Effector CD4-positive, alpha-beta T cell (primary cell): ENCODE results near the gene RRAGC.
"Not testable (repeated sequence)": the region's sequence is repeated elsewhere in the genome, so short reads cannot be mapped to it uniquely, and the experiment has no call there.

Experiments
- DNase-seq: peaks from one replicate; pipeline ENCODE4 v3.0.0-alpha.2; 2020

RRAGC gene

DNA sequence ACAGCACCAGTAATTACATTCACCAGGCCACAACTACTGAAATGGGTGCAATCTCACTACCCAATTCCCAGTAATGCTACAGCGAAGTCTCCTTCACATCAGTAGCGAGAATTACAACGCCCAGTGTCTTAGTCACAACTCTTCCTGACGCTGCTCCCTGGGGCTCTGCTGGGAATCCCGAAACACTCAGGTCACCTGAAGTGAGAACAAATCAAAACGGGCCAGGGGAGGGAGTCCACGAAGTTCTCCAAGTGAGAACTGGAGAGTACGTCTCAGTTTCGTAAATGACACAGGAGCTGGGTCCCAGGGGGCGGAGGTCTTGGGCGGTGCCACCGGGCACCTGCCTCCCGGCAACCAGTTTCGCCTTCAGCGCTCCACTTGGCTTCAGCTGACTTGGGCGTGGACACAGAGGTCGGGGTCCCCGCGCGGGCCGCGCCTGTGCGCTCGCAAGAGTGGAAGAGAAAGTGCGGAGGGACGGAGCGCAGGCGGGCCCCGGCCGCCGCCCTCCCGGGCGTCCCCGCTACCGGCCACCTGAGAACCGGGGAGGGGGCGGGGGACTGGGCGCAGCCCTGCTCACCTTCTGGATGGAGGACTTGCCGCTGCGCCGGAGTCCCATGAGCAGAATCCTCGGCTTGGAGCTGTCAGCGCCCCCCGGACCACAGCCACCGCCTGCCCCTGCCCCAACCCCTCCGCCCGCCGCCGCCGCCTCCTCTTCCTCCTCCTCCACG lies 575 bp downstream of the RRAGC start:
- peak; percentile 29 for DNase-seq

DNA sequence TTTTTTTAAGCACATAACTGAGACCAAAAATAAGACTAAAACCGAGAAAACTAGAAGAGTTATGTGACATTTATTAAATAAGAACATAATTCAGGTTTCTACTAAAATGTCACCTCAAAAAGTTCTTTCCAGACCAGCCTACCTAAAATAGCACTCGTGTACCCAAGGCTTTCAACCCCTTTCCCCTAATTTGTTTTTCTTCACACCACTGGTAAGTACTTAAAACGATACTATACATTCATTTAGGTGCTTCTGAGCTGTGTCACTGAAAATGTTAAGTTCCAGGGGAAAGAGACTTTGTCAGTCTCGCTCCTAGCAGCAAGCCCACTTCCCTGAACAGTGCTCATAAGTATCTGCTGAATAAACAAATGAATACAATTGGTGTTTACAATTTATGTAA lies 6.8 kb downstream of the RRAGC start:
- no peak for DNase-seq

- DNase-seq, result no peak
Observed at GRCh38 chr1:38848071-38848470, 11.5 kb downstream of the RRAGC start.

- DNase-seq, result no peak
Observed at GRCh38 chr1:38846210-38846609, 13.4 kb downstream of the RRAGC start.

DNA sequence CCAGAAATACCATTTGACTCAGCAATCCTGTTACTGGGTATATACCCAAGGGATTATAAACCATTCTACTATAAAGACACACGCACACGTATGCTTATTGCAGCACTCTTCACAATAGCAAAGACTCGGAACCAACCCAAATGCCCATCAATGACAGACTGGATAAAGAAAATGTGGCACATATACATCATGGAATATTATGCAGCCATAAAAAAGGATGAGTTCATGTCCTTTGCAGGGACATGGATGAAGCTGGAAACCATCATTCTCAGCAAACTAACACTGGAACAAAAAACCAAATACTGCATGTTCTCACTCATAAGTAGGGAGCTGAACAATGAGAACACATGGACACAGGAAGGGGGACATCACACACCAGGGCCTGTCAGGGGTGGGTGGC lies 14.5 kb downstream of the RRAGC start:
- DNase-seq, result not testable (repeated sequence)

DNA sequence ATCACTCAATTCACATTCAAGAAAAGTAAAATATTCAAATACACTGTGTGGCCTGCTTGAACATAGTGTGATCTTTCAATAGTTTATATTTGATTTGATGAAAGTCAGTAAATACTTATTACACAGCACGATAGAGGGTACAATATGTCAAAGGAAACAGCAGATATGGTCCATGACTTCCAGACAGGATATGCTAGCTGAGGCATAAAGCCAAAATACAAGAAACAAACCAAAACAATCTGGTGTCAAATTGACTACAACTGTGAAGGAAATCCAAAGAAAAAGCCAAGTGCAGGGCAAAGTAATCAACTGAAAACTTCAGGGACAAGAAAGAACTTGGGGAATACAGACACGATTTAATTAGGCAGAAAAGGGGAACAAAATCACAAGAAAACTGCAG lies 19.3 kb downstream of the RRAGC start:
- no peak for DNase-seq

GRCh38 chr1:38839363-38839762 lies 20.2 kb downstream of the RRAGC start:
- no peak for DNase-seq

- DNase-seq, result not testable (repeated sequence)
Observed at GRCh38 chr1:38836316-38836715, 23.3 kb downstream of the RRAGC start.

GRCh38 chr1:38834937-38835827 lies 24.4 kb downstream of the RRAGC start:
- DNase-seq, result peak; percentile 47

DNA sequence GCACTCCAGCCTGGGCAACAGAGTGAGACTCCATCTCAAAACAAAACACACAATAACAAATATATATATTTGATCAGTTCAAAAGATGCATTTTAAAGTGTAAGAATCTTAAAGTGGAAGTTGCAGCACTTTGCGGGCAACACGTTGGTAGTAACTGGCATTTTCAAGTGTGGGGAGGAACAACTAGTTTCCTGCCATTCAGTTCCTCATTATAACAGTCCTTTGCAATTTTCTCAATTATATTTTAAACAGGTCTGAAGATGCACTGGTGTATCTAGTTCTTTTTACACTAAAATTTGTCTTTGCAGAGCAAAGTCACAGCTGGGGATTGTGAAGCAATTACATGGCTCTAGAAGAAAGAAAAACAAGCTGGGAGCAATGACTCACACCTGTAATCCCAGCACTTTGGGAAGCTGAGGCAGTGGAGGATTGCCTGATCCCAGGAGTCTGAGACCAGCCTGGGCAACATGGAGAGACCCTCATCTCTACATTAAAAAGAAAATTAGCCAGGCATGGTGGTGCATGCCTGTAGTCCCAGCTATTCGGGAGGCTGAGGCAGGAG lies 25.3 kb downstream of the RRAGC start:
- no peak for DNase-seq

- DNase-seq, result no peak
Observed at GRCh38 chr1:38833146-38833545, 26.4 kb downstream of the RRAGC start.

- DNase-seq, result no peak
Observed at GRCh38 chr1:38832370-38832734, 27.2 kb downstream of the RRAGC start.

DNA sequence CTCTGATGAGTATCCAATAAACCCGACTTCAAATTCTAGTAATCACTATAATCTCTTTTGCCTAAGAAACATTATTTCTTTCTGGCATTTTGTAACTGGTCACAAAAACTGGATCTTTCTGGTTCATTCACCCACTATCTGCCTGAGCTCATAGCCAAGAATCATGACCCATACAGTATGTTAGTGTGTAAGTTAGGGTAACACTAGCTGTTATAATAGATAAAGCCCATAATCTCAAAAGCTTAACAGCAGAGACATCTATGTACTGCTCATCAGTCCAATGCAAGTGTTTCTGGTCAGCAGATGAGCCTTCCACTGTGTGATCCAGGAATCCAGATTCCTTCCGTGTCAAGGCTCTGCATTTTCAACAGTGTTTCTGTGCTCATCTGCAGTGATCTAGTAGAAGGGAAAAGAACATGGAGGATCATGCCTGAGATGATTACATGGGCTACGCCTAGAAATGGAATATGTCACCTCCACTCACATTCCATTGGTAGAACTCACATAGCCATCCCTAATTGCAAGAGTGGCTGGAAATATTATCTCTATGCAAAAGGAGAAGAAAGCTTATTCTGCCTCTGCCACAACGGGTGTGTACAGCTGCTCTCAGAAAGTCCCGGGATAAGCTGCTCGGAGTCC lies 27.7 kb downstream of the RRAGC start:
- no peak for DNase-seq

DNA sequence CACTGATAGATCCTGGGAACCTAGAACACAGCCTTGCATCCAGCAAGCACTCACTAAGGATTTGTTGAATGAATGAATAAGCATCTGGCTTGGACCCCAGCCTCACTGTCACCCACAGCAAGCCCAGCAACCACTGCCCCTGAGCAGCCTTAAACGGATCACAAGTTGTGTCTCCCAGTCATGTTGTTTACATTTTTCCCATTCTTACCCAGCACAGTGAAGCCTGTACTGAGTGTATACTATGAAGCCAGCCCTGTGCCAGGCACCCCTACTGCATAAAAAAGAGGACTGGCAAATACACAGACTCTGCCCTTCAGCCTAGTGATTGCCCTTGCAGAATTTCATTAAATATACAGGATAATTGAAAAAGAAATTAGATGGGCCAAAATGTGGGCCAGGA lies 30.2 kb downstream of the RRAGC start:
- no peak for DNase-seq

DNA sequence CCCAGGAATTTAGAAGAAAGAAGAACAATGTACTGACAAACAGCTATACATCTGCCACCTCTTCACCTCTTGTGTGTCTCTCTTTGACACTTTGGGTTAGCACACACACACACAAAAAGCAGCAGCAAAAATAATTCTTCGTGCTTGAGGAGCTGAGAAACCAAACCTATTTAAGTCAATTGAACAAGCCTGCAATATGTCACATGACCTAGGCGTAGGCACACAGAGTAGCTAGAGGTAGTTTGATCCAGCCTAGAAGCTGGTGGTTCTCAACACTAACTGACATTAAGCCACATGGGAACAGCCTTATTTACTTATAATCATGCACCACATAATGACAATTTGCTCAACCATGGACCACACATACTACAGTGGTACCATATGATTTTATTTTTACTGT lies 32.3 kb downstream of the RRAGC start:
- DNase-seq, result no peak

GRCh38 chr1:38826886-38827285 lies 32.7 kb downstream of the RRAGC start:
- no peak for DNase-seq

- DNase-seq, result no peak
Observed at GRCh38 chr1:38826262-38826661, 33.3 kb downstream of the RRAGC start.

- DNase-seq, result no peak
Observed at GRCh38 chr1:38820860-38821259, 38.7 kb downstream of the RRAGC start.

GRCh38 chr1:38819516-38819915 lies 40.1 kb downstream of the RRAGC start:
- DNase-seq, result no peak

DNA sequence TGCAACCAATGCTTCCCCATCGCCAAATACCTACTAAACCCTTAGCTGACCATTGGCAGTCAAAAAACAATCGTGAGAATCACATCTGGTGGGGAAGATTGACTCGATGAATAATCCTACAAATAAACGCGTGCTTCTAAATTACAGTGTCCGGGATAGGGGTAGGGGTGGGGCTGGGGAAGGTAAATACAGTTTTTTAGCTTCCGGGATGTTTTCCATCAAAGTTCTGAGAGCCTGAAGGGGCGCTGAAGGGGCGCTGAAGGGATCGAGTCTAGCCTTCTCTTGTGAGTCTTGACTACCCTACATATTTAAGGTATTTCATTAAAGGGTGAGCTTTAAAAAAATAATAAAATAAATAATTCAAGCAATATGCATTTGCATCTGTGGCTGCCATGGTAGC lies 40.5 kb downstream of the RRAGC start:
- DNase-seq, result no peak

DNA sequence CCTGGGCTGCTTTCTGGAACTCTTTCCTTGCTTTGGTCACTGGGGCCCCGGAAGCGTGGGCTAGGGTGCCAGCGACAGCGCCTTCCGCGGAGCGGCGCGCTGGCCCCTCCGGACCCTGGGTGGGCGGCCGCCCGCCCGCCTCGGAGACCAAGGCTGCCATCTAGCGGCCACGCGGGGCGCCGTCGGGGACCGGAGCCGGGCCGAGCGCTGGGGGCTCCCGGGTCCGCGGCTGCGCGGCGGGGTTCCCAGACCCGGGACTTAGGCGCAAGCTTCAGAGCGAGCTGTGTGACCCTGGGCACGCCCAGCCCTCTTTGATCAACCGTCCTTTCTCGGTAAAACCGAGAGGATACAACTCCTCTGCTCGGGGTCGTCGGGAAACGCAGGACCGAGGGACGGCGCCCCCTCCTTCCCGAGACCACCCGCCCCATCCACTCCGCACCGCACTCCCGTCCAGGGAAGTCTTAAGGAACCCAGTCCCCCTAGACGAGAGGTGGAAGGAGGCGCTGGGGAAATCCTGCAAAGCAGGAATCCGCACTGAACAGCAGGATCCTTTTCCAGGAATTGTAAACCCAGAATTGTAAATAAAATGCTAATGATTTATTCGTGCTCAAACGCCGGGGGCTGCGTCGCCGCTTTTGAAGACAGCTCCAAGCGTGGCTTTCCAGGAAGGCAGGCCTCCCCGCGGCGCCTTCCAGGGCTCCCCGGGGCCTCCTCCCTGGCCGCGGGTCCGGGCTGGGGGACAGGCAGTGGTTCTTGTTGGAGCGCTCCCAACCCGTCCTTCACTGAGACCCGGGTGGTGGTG lies 41.2 kb downstream of the RRAGC start:
- DNase-seq, result peak; percentile 36
